Stimulated activated CD4-positive, alpha-beta T cell treated with anti-CD3 and anti-CD28 coated beads, TNF-alpha, amount 100 ng/mL, for 24 hours (primary cell): Measurements from ENCODE around the gene EXOC6B.

Experiments used
- DNase-seq, 3 experiments: peaks; one replicate each; pipeline ENCODE4 v3.0.0-alpha.2; 2020; ENCODE audit warnings: low read depth in 3 of 3

Gene EXOC6B

GRCh38 chr2:72743481-72743880 is 82.4 kb downstream of the EXOC6B start:
- DNase-seq = no peak

- no peak for DNase-seq
These were observed 87.7 kb downstream of the EXOC6B start for GRCh38 chr2:72738096-72738495.

GRCh38 chr2:72734432-72734831 is 91.4 kb downstream of the EXOC6B start:
- no peak for DNase-seq

GRCh38 chr2:72731116-72731515 is 94.7 kb downstream of the EXOC6B start:
- DNase-seq = no peak

GRCh38 chr2:72727356-72727755 is 98.5 kb downstream of the EXOC6B start:
- DNase-seq = no peak

GRCh38 chr2:72723769-72724370 is 102.0 kb downstream of the EXOC6B start:
- DNase-seq = no peak

- DNase-seq = no peak
These were observed 103.3 kb downstream of the EXOC6B start for GRCh38 chr2:72722492-72723070.

GRCh38 chr2:72719416-72719815 is 106.4 kb downstream of the EXOC6B start:
- no peak for DNase-seq

- DNase-seq = no peak
These were observed 107.0 kb downstream of the EXOC6B start for GRCh38 chr2:72718876-72719275.

- DNase-seq = no peak
These were observed 109.2 kb downstream of the EXOC6B start for GRCh38 chr2:72716601-72717000.

- DNase-seq = no peak
These were observed 112.0 kb downstream of the EXOC6B start for GRCh38 chr2:72713857-72714256.

- DNase-seq = no peak
These were observed 112.9 kb downstream of the EXOC6B start for GRCh38 chr2:72712977-72713376.

GRCh38 chr2:72712304-72712703 is 113.5 kb downstream of the EXOC6B start:
- DNase-seq = no peak

GRCh38 chr2:72710418-72711152 is 115.2 kb downstream of the EXOC6B start:
- no peak for DNase-seq

- DNase-seq = no peak
These were observed 117.6 kb downstream of the EXOC6B start for GRCh38 chr2:72708236-72708635.

- DNase-seq = no peak
These were observed 127.5 kb downstream of the EXOC6B start for GRCh38 chr2:72698300-72698699.

- DNase-seq = no peak
These were observed 129.3 kb downstream of the EXOC6B start for GRCh38 chr2:72696559-72696958.

- no peak for DNase-seq
These were observed 130.2 kb downstream of the EXOC6B start for GRCh38 chr2:72695676-72696075.

GRCh38 chr2:72694715-72695496 is 130.9 kb downstream of the EXOC6B start:
- DNase-seq = no peak

GRCh38 chr2:72689579-72690195 is 136.1 kb downstream of the EXOC6B start:
- no peak for DNase-seq

GRCh38 chr2:72685638-72686213 is 140.1 kb downstream of the EXOC6B start:
- DNase-seq = no peak

GRCh38 chr2:72682061-72682460 is 143.8 kb downstream of the EXOC6B start:
- no peak for DNase-seq
